Endometrium (tissue), 2 donors: ENCODE results near the gene PLPP6.

Experiments
- FAIRE-seq: peaks from 2 replicates; lab custom pipeline; 2012; peaks lifted over from hg19 to GRCh38; lab: Jason Lieb, UNC
- donor health status: control.
- donor health status: control.

The PLPP6 gene

DNA sequence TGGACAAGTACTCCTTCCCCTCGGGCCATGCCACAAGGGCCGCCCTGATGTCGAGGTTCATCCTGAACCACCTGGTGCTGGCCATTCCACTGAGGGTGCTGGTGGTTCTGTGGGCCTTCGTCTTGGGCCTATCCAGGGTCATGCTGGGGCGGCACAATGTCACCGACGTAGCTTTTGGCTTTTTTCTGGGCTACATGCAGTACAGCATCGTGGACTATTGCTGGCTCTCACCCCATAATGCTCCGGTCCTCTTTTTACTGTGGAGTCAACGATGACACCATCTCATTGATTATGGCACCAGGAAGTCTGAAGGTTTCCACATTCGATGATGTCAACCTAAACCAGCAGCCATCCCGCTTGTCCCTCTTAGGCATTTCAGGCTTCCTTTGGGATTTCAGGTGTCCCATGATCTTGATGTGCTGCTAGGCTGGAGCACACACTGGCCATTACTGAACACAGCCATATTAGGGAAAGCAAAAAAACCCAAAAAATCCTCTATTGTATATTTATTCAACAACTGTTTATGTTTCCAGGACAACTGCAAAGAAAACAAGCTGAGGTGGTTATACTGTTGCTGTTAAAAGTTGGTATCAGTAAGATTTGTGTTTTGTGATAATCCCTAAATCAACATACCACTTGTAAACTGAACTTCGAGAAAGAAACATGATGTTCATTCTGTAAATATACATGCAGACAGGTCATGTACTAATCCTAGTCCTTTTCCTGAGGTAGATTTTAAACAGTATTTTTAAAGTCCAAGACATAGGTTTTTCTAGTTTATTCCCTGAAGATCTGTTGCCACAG, 1.1 kb downstream of the PLPP6 start:
- no peak for FAIRE-seq

DNA sequence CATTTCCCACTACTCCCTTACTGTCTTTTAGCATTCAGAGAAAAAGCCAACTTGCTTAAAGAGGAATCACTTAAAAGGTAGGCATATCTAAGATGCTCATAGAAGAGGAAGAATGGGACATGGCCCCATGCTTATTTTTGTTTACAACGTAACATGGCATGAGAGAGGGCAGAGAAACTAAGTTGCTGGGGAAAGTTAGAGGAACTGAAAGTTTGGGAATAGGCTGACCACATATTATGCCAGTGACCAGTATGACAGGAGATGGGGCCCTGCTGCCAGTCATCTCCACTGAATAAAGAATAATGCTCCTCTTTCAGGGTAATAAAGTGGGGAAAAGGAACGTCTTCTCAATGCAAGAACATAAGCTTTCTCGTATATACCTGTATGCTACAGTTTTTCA, 1.9 kb downstream of the PLPP6 start:
- no peak for FAIRE-seq

GRCh38 chr9:4665357-4665756, 3.3 kb downstream of the PLPP6 start:
- FAIRE-seq = no peak

GRCh38 chr9:4666042-4666699, 4.1 kb downstream of the PLPP6 start, which contains the start of gene SPATA6L:
SPATA6L (minus strand) TSS chr9:4666480; CDS start chr9:4666250, 230 bp downstream.
- no peak for FAIRE-seq

- FAIRE-seq = no peak
These were observed 5.6 kb downstream of the PLPP6 start for GRCh38 chr9:4667681-4668080.

- no peak for FAIRE-seq
These were observed 6.5 kb downstream of the PLPP6 start for GRCh38 chr9:4668604-4669003.

GRCh38 chr9:4669890-4670289, 7.8 kb downstream of the PLPP6 start:
- FAIRE-seq = no peak

DNA sequence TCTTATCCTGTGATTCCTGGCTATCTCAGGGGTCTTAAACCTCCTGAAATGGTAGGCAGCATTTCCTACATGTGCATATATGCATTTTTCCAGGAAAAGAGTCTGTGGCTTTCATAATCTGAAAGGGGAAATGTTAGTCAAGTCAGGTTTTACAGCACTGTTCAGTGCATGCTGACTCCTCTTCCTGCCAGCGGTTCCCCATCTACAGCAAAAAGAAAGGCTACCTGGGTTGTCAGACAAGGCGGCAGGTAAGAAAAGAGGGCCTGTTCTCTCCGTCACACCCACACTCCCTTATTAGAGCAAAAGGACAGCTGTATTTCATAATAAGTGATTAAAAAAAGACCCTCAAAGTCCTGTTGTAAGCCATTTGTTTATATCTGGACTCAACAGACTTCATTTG, 8.5 kb downstream of the PLPP6 start:
- FAIRE-seq = no peak

- FAIRE-seq = no peak
These were observed 9.6 kb downstream of the PLPP6 start for GRCh38 chr9:4671737-4672136.

GRCh38 chr9:4674783-4675182, 12.7 kb downstream of the PLPP6 start:
- FAIRE-seq = no peak

DNA sequence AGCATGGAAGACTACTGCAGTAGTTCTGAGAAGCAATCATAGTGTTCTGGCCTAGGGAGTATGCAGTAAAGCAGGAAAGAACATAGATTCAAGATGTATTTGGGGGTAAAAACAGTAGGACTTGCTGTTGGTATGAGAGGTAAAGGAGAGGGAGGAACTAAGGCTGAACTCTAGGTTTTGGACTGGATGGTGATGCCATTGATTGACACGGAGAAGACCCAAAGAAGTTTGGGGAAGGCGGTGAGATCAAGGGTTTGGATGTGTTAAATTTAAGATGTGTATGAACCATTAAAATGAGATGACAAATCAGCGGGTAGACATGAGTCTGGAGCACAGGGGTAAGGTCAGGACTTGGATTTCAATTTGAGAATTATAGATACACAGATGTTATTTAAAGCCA, 15.3 kb downstream of the PLPP6 start:
- no peak for FAIRE-seq

DNA sequence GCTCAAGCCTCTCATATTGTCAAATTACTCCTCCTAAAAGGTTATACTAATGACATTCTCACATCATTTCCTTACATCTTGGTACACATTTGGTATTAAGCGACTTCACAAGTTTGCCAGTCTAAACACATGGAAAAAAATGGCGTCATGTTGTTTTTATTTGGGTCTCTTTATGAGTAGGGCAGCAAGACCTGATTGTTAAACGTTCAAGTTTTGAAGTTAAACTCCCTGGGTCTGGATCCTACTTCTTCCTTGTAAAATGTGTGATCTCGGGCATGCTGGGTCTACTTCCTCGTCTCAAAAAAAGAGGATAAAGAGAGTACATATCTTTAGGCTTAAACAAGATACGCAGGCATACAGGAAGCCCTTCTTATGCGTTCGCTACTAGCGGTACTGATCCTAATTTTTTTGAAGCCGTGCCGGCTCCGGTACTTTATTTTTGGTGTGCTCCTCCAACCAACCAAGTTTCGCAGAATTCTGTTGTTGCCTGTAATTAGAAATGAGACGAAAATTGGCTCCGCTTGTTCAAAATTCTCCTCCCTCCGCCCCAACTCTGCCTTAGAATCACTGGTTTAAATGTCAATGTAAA, 16.7 kb downstream of the PLPP6 start:
- no peak for FAIRE-seq

GRCh38 chr9:4679268-4680172, 17.4 kb downstream of the PLPP6 start, which contains the start of gene CDC37L1:
CDC37L1 (plus strand) TSS chr9:4679569; CDS start chr9:4679768, 199 bp downstream.
- FAIRE-seq = peak; percentile 89

- FAIRE-seq = no peak
These were observed 18.1 kb downstream of the PLPP6 start for GRCh38 chr9:4680173-4680525.

DNA sequence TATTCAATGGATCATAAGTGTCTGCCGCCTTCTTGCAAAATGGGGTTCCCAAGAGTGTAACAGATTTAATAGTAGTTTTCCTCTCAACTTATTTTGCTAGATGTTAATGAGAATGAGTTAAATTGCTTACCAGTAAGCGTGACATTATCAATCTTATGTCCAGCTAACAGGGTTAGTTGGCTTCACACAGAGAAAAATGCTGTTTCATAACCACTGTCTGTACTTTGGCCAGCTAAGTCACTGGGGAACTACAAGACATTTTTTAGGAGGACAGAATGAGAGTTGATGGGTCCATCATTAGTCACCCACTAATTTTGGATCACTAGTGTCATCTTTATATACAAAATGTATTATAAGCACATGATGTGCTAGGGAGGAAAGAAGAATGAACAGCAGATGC, 18.7 kb downstream of the PLPP6 start:
- FAIRE-seq = no peak

DNA sequence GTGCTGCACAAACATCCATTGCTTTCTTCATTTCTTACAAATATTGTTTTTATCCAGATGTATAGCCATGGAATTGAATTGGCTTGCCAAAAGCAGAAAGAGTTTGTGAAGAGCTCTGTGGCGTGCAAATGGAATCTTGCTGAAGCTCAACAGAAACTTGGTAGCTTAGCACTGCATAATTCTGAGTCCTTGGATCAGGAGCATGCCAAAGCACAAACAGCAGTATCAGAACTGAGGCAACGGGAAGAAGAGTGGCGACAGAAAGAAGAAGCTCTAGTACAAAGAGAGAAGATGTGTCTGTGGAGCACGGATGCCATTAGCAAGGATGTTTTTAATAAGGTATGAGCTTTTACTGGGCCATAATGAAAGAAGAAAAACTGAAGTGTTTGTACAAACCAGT, 22.7 kb downstream of the PLPP6 start:
- no peak for FAIRE-seq

GRCh38 chr9:4686112-4686511, 24.0 kb downstream of the PLPP6 start:
- FAIRE-seq = no peak

GRCh38 chr9:4686584-4686983, 24.5 kb downstream of the PLPP6 start:
- peak; percentile 76 for FAIRE-seq

- no peak for FAIRE-seq
These were observed 26.9 kb downstream of the PLPP6 start for GRCh38 chr9:4689021-4689420.

DNA sequence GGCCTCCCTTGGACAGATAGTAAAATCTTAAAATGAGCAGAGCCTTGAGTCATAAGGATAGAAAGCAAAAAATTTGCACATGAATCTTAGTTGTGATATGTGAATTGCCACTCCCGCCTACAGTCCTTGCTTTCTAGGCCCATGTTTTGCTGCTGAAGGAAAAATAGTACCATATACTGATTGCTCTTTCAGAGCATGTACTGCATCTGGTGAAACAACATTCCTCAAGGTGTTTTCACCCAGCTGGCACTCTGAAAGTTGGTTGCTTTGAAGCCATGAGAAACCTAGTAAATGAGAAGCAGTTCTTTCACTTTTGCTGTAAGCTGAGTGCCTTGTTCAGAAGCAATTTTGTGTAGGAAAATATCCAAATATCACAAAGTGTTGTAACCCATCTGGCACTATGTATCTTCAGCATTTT, 27.6 kb downstream of the PLPP6 start:
- no peak for FAIRE-seq

DNA sequence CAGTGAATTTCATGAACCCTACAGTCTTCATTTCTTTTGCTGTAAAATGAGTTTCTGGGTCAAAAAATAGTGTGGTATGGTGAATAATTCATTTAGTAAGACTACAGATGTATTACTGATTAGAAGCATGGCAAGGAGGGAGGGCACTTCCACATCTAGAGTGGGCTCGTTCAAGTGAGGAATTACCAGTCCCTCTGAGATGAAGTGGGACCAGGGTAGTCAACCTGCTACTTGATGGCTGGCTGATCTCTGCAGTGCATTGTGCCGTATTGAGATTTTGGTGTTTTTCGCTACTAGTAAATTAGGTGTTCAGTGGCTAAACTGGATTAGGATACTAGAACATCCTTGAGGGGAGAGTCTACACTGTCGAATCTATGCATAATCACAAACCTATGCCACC, 28.1 kb downstream of the PLPP6 start:
- FAIRE-seq = no peak

DNA sequence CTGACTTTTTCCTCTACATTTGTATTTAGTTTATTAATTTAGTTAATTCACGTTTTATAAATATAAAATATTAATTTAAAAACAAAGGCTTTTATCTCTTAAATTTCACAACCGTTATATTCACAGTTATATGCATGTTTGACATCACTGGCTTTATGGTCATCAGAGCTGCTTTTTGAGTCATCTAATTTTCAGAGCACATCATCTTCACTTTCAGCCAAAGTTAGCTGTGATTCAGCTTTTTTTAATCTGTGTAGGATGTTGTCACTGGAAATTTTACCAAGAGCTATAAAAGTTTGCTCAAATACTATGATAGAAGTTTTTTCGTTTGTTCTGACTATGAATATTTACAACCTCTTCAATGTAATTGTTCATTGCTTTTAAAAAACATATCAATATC, 29.7 kb downstream of the PLPP6 start:
- no peak for FAIRE-seq
